ENCODE data around the gene GATAD2B.
A peak's percentile ranks its signal among the peaks of the same experiment; 100 is the strongest.

GATAD2B gene

DNA sequence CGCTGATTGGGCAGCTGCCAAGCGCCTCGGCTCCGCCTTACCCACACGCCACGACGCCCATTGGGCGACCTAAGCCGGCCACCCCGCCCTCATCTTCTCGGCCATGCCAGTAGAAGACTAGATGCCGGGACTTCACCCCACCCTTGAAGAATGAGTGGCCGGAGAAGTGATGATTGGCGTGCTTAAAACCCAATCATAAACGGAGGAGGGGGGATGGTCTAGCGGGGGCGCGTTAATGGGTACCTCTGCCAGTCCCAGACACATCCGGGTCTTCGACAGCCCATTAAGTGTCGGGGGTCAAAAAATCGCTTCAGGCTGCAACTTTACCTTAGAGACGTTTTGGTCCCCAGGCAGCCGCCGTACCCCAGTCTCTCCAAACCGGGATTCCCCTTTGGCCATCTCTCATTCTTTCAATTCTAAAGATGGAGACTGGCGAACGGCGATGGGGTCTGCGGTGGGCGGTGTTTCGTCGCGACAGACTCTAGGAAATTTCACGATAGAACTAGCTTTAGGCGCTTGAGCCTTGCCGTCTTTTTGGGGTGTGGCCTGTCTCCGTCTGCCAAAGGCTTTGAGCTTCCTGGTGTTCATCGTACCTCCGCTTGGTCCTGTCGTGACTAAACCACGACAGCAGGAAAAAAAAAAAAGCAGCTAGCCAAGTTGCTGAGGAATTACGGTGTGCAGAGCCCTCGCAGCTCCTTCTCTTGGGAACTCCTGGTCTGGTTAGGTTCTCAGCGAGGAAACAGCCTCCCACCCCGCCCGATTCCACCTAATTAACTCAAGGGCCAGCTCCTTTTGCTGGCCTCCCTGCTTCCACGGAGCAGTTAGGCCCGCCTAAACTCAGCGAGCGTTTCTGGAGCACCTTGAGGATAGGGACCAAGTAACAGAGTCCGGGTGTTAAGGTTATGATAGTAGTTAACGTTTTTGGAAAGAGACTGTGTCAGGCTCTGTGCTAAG is at the start of gene GATAD2B:
TSS of gene GATAD2B (minus strand) at position 1 of the 954 bp plus-strand sequence. CDS start 94,625 bp downstream, outside the sequence.
- peak; percentile 96 for DNase-seq (ENCODE audit: low read depth)

DNA sequence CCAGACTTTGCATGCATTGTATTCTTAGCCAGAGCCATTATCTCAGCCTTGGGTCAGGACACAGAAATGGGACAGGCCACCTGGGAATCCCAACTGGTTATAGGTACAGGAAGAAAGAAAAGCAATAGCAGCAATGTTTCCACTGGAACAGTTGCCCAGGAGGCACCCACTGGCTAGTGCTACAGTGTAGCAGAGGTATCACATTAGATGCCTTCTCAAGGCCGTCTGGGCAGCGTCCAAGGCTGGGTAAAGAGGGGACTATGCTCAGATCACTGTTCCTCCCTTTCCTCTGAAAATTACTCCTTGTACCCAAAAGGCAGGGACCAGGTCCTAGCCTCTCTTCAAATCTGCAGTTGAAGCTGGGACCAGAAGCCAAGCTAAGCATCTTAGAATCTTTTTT is 47.6 kb upstream of the GATAD2B start:
- no peak for DNase-seq (ENCODE audit: low read depth)

DNA sequence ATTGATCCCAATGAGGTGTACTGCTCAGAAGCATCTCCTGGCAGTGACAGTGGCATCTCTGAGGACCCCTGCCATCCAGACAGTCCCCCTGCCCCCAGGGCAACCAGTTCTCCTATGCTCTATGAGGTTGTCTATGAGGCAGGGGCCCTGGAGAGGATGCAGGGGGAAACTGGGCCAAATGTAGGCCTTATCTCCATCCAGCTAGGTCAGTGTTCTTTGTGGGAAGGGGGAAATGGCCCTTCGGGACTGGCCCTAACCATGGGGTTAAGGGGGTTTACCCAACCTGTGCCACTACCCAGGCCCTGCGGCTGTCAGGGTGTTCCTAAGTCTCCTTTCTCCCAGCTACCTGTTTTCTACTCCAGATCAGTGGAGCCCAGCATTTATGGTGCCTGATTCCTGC is 46.2 kb upstream of the GATAD2B start:
- no peak for DNase-seq (ENCODE audit: low read depth)

DNA sequence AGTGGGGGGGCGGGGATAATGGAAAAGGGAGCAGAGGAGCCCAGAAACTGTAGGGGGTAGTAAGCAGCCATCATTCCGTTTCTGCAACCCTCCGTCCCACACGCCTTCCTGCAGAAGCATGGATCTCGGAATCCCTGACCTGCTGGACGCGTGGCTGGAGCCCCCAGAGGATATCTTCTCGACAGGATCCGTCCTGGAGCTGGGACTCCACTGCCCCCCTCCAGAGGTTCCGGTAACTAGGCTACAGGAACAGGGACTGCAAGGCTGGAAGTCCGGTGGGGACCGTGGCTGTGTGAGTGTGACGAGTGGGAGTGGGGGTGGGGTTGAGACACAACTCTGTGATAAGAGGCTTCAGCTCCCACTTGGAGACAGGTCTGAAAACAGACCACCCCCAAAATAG is 45.6 kb upstream of the GATAD2B start:
- DNase-seq (ENCODE audit: low read depth): no peak

DNA sequence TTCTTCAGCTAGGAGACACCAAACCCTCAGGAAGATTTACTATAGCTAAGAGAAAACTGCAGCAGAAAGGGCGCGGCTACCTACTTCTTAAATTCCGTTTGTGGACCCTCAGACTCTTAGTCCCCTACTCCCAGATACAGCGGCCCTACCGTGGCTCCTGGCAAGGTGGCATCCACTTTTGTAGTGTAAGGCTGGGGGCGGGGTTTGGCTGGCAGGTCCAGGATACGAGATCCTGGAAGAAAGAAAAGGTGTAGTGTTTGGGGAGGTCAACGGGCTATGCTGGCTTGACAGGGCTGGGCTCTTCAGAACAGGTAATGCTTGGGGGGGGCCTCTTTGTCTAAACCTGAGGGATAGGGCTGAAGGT is 45.2 kb upstream of the GATAD2B start:
- DNase-seq (ENCODE audit: low read depth): no peak

- peak; percentile 73 for DNase-seq (ENCODE audit: low read depth)
These were observed 44.6 kb upstream of the GATAD2B start, which contains the start of gene CREB3L4 for GRCh38 chr1:153967107-153967999. TSS of gene CREB3L4 (plus strand) at chr1:153967902. CDS start at chr1:153968526, 624 bp downstream.

- DNase-seq (ENCODE audit: low read depth): no peak
These were observed 41.1 kb upstream of the GATAD2B start for GRCh38 chr1:153963850-153964331.

DNA sequence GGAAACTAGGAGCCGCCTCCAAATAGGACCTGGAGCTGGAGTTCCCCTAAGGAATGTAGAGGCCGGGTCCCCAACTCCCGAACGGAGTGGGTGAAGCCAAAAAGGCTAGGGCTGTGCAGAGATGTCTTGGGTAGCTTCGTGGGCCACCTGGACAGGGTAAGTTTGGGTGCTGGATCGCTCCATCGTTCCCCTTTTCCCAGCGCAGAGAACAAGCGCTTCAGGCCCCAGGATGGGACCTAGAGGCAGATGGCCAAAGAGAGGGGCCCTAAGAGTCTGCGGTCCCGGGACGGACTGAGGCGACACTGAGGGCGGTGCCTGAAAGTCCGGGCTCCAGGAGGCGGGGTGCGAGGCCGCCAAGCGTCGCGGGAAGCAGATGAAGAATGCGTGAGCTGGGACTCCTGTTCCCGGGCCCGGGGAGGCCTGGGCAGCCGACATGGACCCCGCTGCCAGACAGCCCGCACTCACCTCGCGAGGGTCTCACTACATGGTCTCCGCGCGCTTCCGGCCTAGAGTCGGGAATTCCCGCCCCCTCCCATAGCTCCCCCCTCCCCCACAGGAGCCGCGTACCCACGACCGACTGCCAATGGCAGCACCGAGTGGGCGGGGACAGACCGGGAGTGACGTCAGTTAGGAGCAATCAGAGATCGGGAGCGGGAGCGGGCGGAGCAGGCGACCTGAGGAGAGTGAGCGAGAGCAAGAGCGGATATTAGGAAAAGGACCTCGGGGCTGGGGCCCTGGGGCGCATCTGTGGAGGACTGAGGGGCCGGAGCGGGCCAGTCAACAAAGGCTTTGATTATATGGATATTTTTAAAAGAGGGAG is 40.5 kb upstream of the GATAD2B start, which contains the start of gene SLC39A1:
TSS of gene SLC39A1 (minus strand) at position 508 of the 820 bp plus-strand sequence. CDS start 822 bp downstream, outside the sequence.
- peak; percentile 92 for DNase-seq (ENCODE audit: low read depth)

GRCh38 chr1:153962088-153963029 is 39.6 kb upstream of the GATAD2B start:
- DNase-seq (ENCODE audit: low read depth): no peak

DNA sequence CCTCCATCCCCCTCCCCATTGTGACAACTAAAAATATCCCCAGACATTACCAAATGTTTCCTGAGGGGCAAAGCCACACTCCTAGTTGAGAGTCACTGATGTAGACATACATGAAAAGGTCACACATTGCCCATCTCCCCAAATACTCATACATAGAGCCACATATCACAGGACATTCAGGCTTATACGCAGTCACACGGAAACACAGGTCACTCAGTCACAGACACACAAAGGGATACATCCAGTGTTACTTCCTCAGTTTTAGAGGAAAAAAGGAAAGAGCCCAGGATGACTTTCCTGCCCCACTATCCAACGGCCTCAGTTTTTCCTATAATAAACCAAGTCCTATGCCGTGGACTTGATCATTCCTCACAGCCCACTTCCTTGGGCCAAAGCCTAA is 38.6 kb upstream of the GATAD2B start:
- DNase-seq (ENCODE audit: low read depth): no peak

DNA sequence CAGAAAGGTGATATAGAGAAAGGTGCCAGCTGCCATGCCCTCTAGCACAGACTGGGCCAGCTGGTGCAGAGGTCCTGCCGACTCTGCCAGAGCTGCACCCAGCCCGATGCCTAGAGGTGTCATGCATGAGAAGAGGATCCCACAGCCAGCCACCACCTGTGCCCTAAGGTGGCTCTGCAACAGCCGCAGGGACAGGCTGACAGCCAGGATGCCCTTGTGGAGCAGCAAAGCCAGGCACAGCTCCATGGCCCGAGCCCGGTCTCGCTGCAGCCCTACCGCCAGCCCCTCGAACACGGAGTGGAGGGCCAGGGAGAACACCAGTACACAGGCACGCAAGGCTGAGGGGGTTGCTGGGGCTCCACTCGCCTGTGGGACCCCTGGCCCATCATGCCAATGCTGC is 37.4 kb upstream of the GATAD2B start:
- DNase-seq (ENCODE audit: low read depth): no peak

GRCh38 chr1:153959454-153959853 is 36.7 kb upstream of the GATAD2B start:
- no peak for DNase-seq (ENCODE audit: low read depth)

GRCh38 chr1:153958961-153959260 is 36.1 kb upstream of the GATAD2B start:
- no peak for DNase-seq (ENCODE audit: low read depth)

- DNase-seq (ENCODE audit: low read depth): peak; percentile 95
These were observed 35.6 kb upstream of the GATAD2B start, which contains the start of gene CRTC2 for GRCh38 chr1:153958111-153958960. TSS of gene CRTC2 (minus strand) at chr1:153958612. CDS start at chr1:153958497, 115 bp downstream.

GRCh38 chr1:153957744-153958110 is 35.0 kb upstream of the GATAD2B start:
- DNase-seq (ENCODE audit: low read depth): no peak

DNA sequence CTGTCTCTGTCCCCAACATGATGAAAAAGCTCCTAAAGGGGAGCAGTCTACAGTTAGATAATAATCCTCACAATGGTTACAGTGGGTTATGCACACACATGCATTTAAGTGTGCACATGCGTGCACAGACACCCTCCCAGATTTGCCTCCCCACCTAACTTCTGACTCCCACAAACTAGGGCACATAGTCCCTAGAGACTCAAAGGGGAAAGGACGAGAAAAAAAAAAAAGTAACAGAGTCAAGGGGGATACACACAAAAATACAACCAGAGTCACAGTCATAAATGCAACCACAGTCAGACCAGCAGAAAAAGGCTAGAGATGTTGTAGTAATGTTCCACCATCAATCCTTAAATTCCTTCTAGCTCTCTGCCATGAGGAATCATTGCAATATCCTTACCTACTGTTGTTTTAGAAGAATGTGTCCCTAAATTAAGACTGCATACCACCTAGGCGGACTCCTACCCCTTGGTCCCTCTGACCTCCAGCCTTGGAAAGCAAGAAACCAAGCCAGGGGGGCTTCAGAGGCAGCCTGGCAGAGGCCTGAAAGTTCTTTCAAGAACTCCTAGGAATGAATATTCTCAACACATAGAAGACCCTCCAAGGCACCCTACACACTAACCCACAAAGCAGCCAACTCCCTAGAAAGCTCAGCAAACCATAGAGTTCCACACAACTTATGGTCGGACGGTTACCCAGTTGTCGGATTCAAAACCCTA is 34.4 kb upstream of the GATAD2B start:
- no peak for DNase-seq (ENCODE audit: low read depth)

DNA sequence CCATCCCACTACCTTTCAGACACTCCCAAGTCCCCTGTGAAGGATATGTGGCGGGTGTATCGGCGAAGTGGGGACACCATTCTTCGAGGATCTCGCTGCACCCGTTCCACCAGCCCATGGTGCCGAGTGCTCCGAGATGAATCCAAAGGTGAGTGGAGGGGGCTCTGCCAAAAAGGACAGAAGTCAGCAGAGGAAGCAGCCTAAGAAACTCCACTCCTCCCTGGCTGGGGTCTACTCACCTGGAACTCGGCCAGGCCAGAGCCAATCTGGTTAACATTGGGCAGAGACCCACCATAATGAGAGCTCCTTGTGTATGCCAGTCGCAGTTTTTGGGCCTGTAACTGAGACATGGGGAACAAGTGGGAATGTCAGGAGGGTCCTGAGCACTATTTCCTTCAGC is 32.1 kb upstream of the GATAD2B start:
- no peak for DNase-seq (ENCODE audit: low read depth)

DNA sequence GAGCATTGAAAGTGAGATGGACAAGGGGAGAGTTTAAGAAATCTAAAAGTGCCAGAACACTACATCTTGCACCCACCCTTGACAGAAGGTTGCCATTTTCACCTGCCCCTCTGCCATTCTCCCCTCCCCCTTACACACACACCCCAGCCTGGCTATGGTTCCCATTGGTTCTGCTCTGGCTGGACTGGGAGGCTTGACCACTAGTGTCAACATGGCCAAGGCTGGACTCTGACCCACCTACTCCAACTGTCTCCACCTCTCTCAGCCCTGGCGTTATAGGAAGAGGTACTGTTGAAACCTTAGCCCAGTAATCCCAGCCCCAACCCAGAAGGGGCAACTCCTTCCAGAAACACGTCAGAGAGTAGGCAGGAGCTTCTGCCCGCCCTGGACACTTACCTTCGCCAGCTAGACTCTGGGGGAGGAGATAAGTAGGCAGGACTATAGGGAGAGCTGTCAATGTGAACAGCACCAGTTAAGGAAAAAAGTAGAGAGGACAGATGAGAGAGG is 31.1 kb upstream of the GATAD2B start:
- DNase-seq (ENCODE audit: low read depth): no peak

- DNase-seq (ENCODE audit: low read depth): no peak
These were observed 29.0 kb upstream of the GATAD2B start for GRCh38 chr1:153951801-153952200.

Measured in activated T-cell treated with anti-CD3 and anti-CD28 coated beads for 1 hour (primary cell).